Measurements from ENCODE around the gene TRERF1. TPM values are rescaled to one million over a fixed set of nuclear protein-coding genes. Genes with fewer than 3 reads are reported as not detected.

TRERF1 gene
- total RNA-seq, 1 experiment from 2014 or later = 0.39 TPM

DNA sequence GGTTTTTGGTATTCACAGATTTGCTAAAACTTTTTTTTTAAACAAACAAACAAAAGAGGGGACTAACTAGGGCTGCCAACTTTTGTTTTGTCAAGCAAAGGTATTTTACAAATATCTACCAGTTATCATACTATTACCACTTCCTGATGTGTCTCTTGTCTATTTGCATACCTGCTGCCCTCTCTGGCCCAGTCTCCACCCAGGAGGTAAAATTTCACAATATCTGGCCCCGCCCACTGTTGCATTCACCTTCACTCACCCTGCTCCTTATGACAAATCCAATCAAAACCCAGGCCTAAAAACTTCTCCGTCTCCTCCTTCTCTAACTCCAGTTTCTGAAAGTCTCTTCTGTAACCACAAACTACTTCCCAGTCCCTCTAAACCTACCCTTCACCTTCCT lies 82.2 kb downstream of the TRERF1 start:
- BruUV-seq (replicated peaks) = no TSS peak
- Histone ChIP-seq H3K4me3 (ENCODE audit: low read depth, low read length) (no peak overlapping the region), H3K4me1 (peaks cover 12% of the 10 kb centered on the region), H3K27me3 (replicated peaks; ENCODE audit: control insufficient read depth, insufficient read depth, low read length) (no peaks in the 10 kb centered on the region), H3K36me3 (ENCODE audit: control insufficient read depth, insufficient read depth, low read length) (no peaks in the 10 kb centered on the region), H3K9me3 (no peaks in the 10 kb centered on the region)
- no peak for DNase-seq
- Mint-ChIP-seq H3K4me1 (ENCODE audit: low read depth, unreplicated experiment) (peaks cover 6% of the 10 kb centered on the region), H3K27me3 (ENCODE audit: insufficient read depth, unreplicated experiment) (no peaks in the 10 kb centered on the region), H3K27ac (ENCODE audit: unreplicated experiment) (no peak overlapping the region), H3K9me3 (ENCODE audit: unreplicated experiment) (no peaks in the 10 kb centered on the region), H3K36me3 (ENCODE audit: insufficient read depth, unreplicated experiment) (no peaks in the 10 kb centered on the region), H3K4me3 (ENCODE audit: unreplicated experiment) (no peak overlapping the region)
- intact Hi-C loops (cut with micrococcal nuclease; ENCODE audit: unreplicated experiment) = no loop called here
- TF ChIP-seq, protein P1, sequence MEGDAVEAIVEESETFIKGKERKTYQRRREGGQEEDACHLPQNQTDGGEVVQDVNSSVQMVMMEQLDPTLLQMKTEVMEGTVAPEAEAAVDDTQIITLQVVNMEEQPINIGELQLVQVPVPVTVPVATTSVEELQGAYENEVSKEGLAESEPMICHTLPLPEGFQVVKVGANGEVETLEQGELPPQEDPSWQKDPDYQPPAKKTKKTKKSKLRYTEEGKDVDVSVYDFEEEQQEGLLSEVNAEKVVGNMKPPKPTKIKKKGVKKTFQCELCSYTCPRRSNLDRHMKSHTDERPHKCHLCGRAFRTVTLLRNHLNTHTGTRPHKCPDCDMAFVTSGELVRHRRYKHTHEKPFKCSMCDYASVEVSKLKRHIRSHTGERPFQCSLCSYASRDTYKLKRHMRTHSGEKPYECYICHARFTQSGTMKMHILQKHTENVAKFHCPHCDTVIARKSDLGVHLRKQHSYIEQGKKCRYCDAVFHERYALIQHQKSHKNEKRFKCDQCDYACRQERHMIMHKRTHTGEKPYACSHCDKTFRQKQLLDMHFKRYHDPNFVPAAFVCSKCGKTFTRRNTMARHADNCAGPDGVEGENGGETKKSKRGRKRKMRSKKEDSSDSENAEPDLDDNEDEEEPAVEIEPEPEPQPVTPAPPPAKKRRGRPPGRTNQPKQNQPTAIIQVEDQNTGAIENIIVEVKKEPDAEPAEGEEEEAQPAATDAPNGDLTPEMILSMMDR (IDR thresholded peaks at IDR 0.05; ENCODE audit: insufficient read depth in 1 of 2, low read depth in 1 of 2, low read length in 1 of 2, severe bottlenecking in 1 of 2, unreplicated experiment in 1 of 2) = no peak
- CTCF ChIA-PET = no interaction called here
- POLR2A ChIA-PET = no interaction called here

DNA sequence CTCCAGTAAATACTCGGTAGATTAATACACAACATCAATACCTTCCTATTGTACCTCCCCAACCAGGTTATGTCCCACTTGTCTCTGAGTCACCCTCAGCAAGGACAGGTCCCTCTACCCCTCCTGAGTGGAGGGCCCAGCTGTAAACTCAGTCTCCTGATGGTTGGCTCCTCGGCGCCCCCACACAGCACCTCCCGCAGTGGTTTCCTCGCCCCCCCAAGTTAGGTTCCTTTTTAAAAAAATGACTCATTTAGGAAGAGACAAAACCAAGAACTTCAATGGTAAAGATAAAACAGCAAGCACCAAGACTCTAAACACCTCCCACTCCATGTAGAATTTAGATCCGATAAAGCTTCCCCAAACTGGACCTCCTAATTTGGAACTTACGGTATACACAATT lies 83.5 kb downstream of the TRERF1 start:
- TF ChIP-seq, protein P1 (IDR thresholded peaks at IDR 0.05; ENCODE audit: insufficient read depth in 1 of 2, low read depth in 1 of 2, low read length in 1 of 2, severe bottlenecking in 1 of 2, unreplicated experiment in 1 of 2) = no peak
- no peak for DNase-seq

DNA sequence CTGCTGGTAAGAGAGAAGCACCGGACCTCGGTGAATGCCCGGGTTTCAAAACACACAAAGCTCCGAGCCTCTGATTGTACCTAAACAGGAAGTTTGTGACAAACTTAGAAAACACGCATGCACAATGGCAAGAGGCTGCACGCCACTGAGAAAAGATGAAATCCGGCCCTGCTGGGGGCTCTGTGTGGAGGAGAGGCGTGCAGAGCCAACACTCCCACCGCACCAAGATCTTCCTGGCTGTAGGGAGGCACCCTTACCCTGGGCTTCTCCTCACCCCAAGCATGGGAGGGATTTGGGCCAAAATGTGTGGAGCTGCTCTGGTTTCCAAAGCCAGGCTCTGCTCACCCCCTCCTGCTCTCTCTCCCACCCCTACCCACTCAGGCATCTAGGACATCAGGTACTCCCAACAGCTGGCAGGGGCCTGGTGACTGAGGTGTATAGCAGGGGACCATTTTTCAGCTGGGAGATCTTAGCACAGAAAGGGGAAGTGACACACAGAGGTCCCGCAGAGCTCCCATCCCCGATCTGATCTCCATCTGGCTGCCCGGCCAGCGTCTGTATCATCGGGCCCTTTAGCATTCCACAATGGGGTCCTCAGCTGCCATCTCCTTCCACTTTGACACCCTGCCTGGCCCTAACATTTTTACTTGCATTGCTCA lies 84.2 kb downstream of the TRERF1 start:
- Histone ChIP-seq H3K27me3 (replicated peaks; ENCODE audit: control insufficient read depth, insufficient read depth, low read length) (no peaks in the 10 kb centered on the region), H3K36me3 (ENCODE audit: control insufficient read depth, insufficient read depth, low read length) (no peaks in the 10 kb centered on the region), H3K4me3 (ENCODE audit: low read depth, low read length) (no peak overlapping the region), H3K9me3 (no peaks in the 10 kb centered on the region), H3K4me1 (peaks cover 12% of the 10 kb centered on the region)
- ChIA-PET CTCF (no interaction called here), POLR2A (no interaction called here)
- intact Hi-C loops (cut with micrococcal nuclease; ENCODE audit: unreplicated experiment) = no loop called here
- Mint-ChIP-seq H3K27ac (ENCODE audit: unreplicated experiment) (no peak overlapping the region), H3K27me3 (ENCODE audit: insufficient read depth, unreplicated experiment) (no peaks in the 10 kb centered on the region), H3K4me1 (ENCODE audit: low read depth, unreplicated experiment) (peaks cover 6% of the 10 kb centered on the region), H3K9me3 (ENCODE audit: unreplicated experiment) (no peaks in the 10 kb centered on the region), H3K36me3 (ENCODE audit: insufficient read depth, unreplicated experiment) (no peaks in the 10 kb centered on the region), H3K4me3 (ENCODE audit: unreplicated experiment) (no peak overlapping the region)
- DNase-seq = no peak
- no TSS peak for BruUV-seq (replicated peaks)
- TF ChIP-seq, protein P1 (IDR thresholded peaks at IDR 0.05; ENCODE audit: insufficient read depth in 1 of 2, low read depth in 1 of 2, low read length in 1 of 2, severe bottlenecking in 1 of 2, unreplicated experiment in 1 of 2) = no peak

More for the DNA sequence above, 83.5 kb downstream of the TRERF1 start:
- CTCF ChIA-PET = no interaction called here
- Mint-ChIP-seq H3K4me1 (ENCODE audit: low read depth, unreplicated experiment) (peaks cover 6% of the 10 kb centered on the region), H3K9me3 (ENCODE audit: unreplicated experiment) (no peaks in the 10 kb centered on the region), H3K27me3 (ENCODE audit: insufficient read depth, unreplicated experiment) (no peaks in the 10 kb centered on the region), H3K27ac (ENCODE audit: unreplicated experiment) (no peak overlapping the region), H3K36me3 (ENCODE audit: insufficient read depth, unreplicated experiment) (no peaks in the 10 kb centered on the region), H3K4me3 (ENCODE audit: unreplicated experiment) (no peak overlapping the region)
- Histone ChIP-seq H3K27me3 (replicated peaks; ENCODE audit: control insufficient read depth, insufficient read depth, low read length) (no peaks in the 10 kb centered on the region), H3K4me3 (ENCODE audit: low read depth, low read length) (no peak overlapping the region), H3K36me3 (ENCODE audit: control insufficient read depth, insufficient read depth, low read length) (no peaks in the 10 kb centered on the region), H3K4me1 (peaks cover 12% of the 10 kb centered on the region), H3K9me3 (no peaks in the 10 kb centered on the region)
- no TSS peak for BruUV-seq (replicated peaks)
- POLR2A ChIA-PET = no interaction called here
- intact Hi-C loops (cut with micrococcal nuclease; ENCODE audit: unreplicated experiment) = no loop called here

Measured in Caco-2 (cell line).